Endometrial microvascular endothelial cells (primary cell): ENCODE data around the gene VWA3A. TPM values are rescaled to one million over a fixed set of nuclear protein-coding genes. Genes with fewer than 3 reads are reported as not detected.
"Not testable (repeated sequence)": the region's sequence is repeated elsewhere in the genome, so short reads cannot be mapped to it uniquely, and the experiment has no call there.

ENCODE experiments used
- in situ Hi-C: cut with HindIII; loops from 2 replicates; pipeline ENCODE4 v1.10.0; 2017; ENCODE audit warnings: low sequenced_read_pairs, low pct_unique_long_range_greater_than_20kb; ENCODE audit errors: inconsistent ontology term
- total RNA-seq: library from RNA; depleted of rRNA; stranded (reverse); fragments of >200 nt; gene quantifications from one replicate; pipeline ENCODE4 v1.2.3, GENCODE V29; 2015; ENCODE audit errors: inconsistent ontology term

VWA3A gene
- total RNA-seq, 1 donor from 2014 or later, result not detected

DNA sequence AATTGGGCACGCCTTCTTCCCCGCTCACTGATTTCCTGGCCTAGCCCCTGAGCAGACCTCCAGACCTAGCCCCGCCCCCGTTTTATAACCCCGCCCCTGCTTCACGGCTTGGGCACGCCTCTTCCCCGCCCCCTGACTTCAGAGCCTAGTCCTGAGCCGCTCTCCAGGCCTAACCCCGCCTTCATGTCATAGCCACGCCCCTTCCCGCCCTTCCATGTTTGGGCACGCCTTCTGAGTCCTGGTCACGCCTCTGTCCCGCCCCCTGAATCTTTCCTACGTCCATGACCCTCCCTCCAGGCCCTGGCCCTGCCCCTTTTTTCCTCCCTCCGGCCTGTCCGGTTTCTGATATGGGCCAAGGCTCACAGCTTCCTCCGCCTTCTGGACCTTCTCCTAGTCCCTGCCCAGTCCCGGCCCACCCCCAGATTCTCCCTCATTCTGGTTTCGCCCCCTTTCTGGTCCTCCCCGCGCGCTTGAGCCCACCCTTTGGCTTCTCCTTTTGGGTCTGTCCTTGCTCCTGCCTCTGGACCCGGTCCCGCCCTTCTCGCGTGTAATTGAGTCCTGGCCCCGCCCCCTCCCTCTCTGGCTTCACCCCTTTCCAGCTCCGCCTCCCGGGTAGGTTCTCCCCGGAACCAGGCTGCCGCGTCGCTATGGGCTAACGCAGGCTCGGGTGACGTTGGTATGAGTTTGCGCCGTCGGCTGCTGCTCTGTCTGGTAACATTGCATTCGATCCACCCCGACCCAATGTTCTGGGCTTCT lies 98.6 kb downstream of the VWA3A start:
- in situ Hi-C loops, result no loop called here

DNA sequence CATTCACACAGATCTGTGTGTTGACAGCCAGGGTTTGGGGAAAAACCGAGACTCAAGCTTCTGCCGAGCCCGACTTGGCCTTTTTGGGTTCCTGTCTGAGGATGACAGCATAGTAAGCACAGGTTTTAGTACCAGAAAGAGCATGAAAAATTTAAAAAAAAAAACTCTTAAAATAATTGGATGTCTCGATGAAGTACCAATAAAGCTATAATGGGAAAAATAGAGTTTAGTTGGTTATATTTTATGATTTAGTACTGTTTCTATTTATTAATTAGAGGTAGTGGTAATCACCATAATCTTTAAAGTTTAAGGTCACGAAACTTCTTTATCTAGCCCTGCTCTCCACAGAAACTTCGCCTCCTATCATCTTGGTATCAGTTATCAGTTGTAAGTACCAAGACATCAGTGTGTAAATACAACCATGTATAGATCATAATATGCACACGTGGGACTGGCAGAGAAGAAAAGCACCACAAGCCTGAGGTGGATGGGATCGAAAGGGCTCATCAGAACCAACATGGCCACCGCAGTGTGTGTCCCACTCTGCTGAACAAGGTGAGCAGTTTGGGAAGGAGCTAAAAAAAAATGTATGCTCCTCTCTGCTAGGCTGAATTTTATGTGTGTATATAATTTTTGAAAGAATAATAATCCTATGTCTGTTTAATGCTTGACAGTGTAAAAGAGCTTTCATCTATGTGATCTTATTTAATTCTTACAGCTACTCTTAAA lies 99.4 kb downstream of the VWA3A start:
- in situ Hi-C loops, result no loop called here

DNA sequence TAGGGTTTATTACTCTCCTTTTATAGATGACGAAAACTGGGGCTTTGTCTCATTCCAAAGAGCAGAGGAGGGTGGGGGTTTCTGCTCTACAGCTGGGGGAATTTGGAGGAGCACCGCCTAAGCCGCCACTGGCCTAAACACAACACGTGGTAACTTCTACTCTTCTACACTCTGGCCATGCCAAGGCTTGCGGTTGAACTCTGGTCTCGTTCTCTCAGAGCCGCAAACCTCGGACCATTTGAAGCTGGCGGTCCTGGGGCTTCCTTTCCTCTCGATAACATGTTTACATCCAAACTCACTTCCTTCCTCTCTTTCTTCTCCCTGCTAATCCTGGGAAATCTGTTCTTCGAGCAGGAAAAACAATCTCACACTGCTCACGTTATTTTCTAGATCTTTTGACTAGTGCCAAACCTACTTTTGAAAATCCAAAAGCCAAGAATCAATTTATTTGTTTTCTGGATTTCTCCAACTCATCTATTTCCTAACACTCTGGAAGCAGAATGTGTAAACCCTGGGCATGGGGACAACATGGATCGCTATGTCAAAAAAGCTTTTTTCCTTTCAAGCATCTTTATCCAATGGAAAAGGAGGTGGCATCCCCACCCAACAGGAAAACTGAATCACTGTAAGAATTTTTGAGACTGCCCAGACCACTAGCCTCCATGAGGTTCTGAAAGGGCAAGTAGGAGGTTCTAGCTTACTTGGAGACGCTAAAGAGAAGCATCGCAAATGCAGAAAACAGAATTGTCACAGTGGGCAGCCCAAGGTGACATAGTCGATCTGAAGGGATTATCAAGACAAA lies 100.1 kb downstream of the VWA3A start:
- in situ Hi-C loops, result no loop called here

DNA sequence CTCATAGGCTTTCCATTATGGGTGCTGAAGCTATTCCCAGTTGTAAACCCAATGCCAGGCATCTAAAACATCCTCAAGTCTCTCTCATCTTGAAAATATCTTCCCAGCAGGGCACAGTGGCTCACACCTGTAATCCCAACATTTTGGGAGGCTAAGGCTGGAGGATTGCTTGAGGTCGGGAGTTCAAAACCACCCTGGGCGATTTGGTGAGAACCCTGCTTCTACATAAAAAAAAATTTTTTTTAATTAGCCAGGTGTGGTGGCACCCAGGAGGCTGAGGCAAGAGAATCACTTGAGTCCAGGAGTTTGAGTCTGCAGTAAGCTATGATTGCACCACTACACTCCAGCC lies 100.7 kb downstream of the VWA3A start:
- in situ Hi-C loops, result no loop called here

DNA sequence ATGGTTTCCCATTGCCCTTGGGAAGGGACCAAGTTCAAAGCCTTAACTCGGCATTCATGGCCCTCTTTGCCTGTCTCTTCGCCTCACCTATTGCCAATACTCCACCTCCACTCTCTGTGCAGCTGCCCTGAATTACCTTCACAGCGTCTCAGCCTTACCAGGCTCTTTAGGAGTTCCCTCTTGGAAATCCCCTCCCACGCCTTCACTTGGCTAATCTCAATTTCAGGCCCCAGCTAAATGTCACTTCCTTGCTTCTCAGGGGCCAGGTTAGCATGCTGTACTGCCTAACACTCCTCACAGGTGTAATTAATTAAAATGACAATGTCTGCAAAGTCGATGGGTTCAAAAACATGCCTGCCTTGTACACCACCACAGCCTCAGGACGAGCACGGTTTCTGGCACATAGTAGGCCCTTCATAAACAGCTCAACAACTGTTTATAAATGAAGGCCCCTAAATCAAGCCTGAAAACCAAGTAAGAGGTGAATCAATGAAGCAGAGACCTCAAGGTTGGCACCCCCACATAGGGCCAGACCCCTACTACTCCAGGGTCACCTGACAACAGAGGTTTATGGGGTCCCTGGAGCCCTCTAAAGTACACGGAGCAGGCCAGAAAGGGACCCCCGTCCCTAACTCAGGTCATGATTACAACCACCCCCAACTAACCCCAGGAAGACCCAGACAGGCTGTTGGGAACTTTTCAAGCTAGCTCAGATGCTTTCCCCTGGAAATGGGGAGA lies 102.5 kb downstream of the VWA3A start:
- in situ Hi-C loops, result no loop called here

DNA sequence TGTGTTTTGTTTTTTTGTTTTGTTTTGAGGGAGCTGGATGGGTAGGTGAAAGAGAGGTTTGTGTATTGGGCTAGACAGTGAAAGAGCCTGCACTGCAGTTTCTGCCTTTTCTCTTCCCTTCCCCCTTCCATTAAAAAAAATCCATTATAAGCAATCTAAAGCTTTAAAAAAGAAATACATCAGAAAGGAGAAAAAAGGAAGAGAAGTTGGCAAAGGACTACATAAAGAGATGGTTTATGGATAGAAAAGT lies 103.0 kb downstream of the VWA3A start:
- in situ Hi-C loops, result no loop called here

DNA sequence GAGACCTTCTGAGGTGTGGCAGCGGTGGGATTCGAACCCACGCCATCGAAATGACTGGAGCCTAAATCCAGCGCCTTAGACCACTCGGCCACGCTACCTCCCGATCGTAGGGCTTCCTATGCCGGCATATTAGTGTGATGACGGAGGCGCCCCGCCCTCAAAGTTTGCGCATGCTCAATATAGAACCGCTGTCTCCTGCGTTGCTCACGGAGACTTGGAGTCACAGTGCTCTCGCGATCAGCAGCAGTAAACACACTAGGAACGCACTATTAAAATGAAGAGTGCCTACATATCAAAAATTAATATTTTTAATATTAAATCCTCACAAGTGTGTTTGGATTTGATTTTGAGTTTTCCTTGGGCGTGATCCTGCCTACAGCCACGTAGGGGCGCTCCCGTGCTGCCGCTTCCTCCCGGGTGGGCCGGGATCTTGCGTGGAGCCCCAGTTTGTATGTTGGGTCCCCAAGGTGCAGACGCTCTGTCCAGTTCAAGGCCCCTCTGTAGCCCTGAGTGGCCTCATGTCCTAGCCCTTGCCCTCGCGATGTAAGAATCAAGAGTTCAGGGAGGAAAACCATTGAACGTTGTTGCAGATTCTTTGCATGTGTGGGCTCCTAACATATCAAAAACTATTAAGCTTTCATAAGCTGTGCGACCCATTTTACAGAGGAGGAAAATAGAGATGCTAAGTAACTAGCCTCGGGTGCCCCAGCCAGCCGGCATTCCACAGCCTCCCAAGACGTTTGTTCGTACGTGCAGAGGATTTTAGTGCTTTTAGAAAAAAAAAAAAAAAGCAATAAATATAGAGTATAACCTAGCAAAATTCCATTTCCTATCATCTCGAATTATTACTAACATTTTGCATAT lies 103.6 kb downstream of the VWA3A start:
- in situ Hi-C loops, result no loop called here

DNA sequence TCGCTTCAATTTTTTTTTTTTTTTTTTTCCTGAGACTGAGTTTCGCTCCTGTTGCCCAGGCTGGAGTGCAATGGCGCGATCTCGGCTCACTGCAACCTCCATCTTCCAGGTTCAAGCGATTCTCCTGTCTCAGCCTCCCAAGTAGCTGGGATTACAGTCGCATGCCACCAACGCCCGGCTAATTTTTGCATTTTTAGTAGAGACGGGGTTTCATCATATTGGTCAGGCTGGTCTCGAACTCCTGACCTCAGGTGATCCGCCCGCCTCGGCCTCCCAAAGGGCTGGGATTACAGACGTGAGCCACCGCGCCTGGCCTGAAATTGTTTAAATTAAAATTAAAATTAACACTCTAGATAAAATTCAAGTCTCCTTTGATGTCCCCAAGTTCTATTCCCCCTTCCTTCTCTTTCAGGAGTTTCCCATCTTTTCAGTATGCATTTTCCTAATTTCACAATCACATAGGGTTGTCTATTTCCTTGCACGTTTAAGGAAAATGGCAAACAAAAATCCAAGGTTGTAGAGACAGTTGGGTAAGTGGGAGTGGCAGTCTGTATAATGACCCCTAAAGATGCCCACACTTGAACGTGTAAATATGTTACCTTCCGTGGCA lies 104.3 kb downstream of the VWA3A start:
- in situ Hi-C loops, result not testable (repeated sequence)

DNA sequence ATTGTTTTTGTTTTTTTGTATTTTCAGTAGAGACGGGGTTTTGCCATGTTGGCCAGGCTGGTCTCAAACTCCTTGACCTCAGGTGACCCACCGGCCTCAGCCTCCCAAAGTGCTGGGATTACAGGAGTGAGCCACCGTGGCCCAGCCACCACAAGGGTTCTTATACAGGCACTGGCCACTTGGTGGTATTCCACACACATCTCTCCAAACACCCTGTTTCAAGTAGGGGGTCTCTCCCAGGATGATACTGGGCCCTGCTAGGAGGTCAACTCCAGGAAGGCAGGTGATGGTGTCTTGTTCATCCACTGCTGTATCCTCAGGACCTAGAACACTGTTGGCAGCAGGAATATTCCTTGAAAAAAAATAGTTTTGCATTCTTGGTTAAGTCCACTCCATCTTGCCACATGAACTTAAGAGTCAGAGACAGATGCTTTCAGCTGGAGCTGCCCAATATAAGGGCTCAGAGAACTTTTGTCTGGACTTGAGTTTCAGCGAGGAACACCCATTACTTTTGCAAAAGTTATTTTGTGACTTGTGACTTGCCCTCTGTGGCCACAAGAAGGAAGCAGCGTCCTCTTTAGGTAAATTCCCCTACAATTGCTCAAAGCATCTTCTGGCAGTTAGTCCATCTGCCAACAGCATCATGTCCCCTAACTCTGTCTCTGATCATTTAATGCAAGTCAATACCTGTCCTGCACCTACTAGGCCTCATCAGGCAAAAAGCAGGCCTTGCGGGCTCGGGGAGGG lies 106.4 kb downstream of the VWA3A start:
- in situ Hi-C loops, result no loop called here

DNA sequence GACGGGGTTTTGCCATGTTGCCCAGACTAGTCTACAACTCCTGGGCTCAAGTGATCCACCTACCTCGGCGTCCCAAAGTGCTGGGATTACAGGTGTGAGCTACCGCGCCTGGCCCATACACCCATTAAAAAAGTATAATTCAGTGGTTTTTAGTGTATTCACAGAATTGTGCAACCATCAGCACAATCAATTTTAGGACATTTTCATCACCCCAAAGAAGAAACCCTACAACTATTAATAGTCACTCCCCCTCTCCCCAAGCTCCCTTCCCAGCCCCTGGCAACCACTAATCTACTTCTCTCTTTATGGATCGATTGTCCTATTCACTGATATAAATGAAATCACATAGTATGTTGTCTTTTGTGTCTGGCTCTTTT lies 109.9 kb downstream of the VWA3A start:
- in situ Hi-C loops, result no loop called here

DNA sequence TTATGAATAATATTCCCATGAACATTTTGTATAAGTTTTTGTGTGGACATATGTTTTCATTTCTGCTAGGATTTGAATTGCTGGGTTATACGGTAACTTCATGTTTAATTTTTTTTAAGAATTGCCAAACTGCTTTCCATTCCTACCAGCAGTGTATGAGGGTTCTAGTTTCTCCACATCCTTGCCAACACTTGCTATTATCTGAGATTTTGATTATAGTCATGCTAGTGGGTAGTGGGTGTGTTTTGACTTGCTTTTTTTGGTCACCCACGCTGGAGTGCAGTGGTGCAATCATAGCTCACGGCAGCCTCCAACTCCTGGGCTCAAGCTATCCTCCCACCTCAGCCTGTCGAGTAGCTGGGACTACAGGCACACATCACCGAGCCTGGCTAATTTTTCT lies 110.8 kb downstream of the VWA3A start:
- in situ Hi-C loops, result no loop called here

DNA sequence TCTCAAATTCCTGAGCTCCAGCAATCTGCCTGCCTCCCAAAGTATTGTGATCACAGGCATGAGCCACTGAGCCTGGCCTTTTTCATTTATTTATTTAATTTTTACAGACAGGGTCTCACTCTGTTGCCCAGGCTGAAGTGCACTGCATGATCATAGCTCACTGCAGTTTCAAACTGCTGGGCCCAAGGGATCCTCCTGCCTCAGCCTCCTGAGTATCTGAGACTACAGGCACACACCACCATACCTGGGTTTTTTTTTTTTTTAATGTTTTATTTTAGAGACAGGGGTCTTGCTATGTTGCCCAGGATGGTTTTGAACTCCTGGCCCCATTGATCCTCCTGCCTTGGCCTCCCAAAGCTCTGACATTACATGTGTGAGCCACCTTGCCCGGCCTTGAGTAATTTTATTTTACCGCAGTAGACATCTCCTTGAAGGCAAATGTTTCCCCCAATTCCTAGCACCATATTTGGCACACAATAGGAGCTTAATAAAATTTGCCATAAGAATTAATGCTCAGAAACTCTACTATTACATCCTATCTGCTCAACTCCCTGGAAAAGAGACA lies 111.8 kb downstream of the VWA3A start:
- in situ Hi-C loops, result no loop called here

DNA sequence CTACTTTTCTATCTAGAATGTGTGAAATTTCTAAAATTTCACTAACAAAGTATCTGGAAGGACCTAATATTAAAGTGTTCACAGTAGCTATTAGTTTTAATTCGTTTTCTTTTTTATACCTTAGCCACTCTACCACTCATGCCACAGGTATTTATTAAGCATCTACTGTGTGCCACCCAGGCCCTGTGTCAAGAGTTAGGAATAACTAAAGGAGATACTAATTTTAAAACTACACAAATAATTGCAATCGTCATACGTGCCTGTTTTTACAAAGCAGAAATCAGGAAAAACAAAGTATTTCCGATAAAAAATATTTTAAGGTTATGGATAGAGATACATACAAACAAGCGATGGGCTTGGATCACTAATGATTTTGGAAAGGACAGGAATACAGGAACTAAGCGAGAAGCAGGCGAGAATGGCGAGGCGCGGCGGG lies 113.3 kb downstream of the VWA3A start:
- in situ Hi-C loops, result no loop called here

DNA sequence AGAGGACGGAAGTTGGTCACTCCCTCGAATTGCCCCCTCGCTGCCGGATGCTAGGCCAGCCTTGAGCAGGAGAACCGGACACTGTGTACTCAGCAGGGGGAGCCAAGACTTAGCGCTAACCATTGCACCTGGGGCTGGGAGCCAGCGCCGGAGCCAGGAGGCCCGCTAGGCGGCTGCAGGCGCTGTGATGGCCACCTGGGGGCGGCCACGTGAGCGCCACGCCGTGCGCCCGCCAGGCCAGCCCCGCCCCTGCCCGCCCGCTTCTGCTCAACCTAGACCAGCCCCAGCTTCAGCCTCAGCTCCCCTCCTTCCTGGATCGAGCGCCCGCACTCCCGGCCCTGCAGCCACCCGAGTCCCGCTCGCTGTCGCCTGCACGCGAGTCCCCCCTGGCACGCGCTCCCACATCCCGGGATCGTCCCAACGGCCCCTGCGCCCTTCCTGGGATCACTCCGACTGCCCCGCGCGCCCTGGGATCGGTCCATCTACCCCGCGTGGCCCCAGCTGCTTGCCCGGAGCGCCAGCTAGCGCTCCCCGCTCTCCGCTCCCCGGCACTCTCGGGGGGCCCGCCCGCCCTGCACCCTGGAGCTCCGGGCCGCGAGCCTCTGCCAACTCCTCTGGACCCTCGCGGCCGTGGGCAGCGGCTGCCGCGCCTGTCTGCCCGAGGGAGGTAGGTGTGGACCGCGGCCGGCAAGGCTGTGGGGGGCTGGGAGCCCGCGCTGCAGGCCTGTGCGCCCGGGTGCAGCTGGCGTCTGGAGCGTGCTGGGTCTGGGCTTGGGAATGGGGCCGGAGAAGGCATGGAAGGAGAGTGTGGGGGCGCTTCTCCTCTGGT lies 113.9 kb downstream of the VWA3A start, which contains the start of gene EEF2K:
EEF2K (plus strand) TSS at position 266 of the 829 bp plus-strand sequence. CDS start 19,452 bp downstream, outside the sequence.
- in situ Hi-C loops, result no loop called here
